CD14-positive monocyte (primary cell): Measurements from ENCODE around the gene FGFR3. TPM values are rescaled to one million over a fixed set of nuclear protein-coding genes. Genes with fewer than 3 reads are reported as not detected.

Experiments
- DNase-seq, 3 donors: peaks; one replicate each; pipeline ENCODE4 v3.0.0-alpha.2; 2011 to 2022
- H2AFZ ChIP-seq: 2 replicates; pipeline ENCODE4 v1.6.0; 2012; ENCODE audit warnings: mild to moderate bottlenecking, low read depth, low read length, inconsistent platforms; ENCODE audit not compliant: insufficient read depth, poor library complexity, severe bottlenecking
- H3K27ac ChIP-seq, 2 donors: 1 replicate in 1 of 2; 2 replicates in 1 of 2; pipeline ENCODE4 v1.5.1; 2012 to 2013; ENCODE audit warnings: low read length in 2 of 2, control low read depth in 1 of 2, inconsistent platforms in 1 of 2, low read depth in 1 of 2, mild to moderate bottlenecking in 1 of 2
- H3K27me3 ChIP-seq, 2 donors: one replicate each; pipeline versions ENCODE4 v1.6.0 to v1.6.1; 2011 to 2013; ENCODE audit warnings: low read length in 2 of 2; ENCODE audit not compliant: control insufficient read depth in 2 of 2, insufficient read depth in 2 of 2
- H3K36me3 ChIP-seq, 2 donors: replicated peaks in 1 of 2; 1 replicate in 1 of 2; 2 replicates in 1 of 2; pipeline versions ENCODE4 v1.5.1 to v1.6.1; 2012 to 2013; ENCODE audit warnings: low read length in 2 of 2, control low read depth in 1 of 2, inconsistent platforms in 1 of 2, mild to moderate bottlenecking in 1 of 2; ENCODE audit not compliant: insufficient read depth in 2 of 2, control insufficient read depth in 1 of 2
- H3K4me1 ChIP-seq, 2 donors: 1 replicate in 1 of 2; 2 replicates in 1 of 2; pipeline versions ENCODE4 v1.5.1 to v1.6.1; 2012 to 2013; ENCODE audit warnings: low read length in 2 of 2, control low read depth in 1 of 2, inconsistent platforms in 1 of 2, mild to moderate bottlenecking in 1 of 2, moderate library complexity in 1 of 2; ENCODE audit not compliant: insufficient read depth in 2 of 2, control insufficient read depth in 1 of 2
- H3K4me2 ChIP-seq: replicated peaks from 2 replicates; pipeline ENCODE3; 2012; ENCODE audit warnings: low read length, moderate library complexity, mild to moderate bottlenecking; ENCODE audit not compliant: poor library complexity, severe bottlenecking; ENCODE audit errors: extremely low read depth
- H3K4me3 ChIP-seq, 3 experiments: fragments of 200-600 bp in 1 of 3; sonication (generic) in 1 of 3; replicated peaks in 1 of 3; 1 replicate in 2 of 3; 2 replicates in 1 of 3; pipeline ENCODE4 v1.5.1; 2011 to 2013; ENCODE audit warnings: low read length in 3 of 3, mild to moderate bottlenecking in 3 of 3, control low read depth in 2 of 3, low read depth in 2 of 3, inconsistent platforms in 1 of 3, moderate library complexity in 1 of 3
- H3K79me2 ChIP-seq: 2 replicates; pipeline ENCODE4 v1.6.0; 2012; ENCODE audit warnings: mild to moderate bottlenecking, control low read depth, inconsistent platforms, low read length, moderate library complexity; ENCODE audit not compliant: insufficient read depth
- H3K9ac ChIP-seq: 2 replicates; pipeline ENCODE4 v1.6.0; 2017; ENCODE audit warnings: low read length, mild to moderate bottlenecking; ENCODE audit not compliant: insufficient read depth, poor library complexity, severe bottlenecking
- H3K9me3 ChIP-seq, 2 donors: replicated peaks in 1 of 2; 1 replicate in 1 of 2; 2 replicates in 1 of 2; pipeline versions ENCODE4 v1.5.1 to v1.6.1; 2012 to 2013; ENCODE audit warnings: low read length in 2 of 2, control low read depth in 1 of 2; ENCODE audit not compliant: control insufficient read depth in 1 of 2, insufficient read depth in 1 of 2
- H4K20me1 ChIP-seq: 2 replicates; pipeline ENCODE4 v1.6.0; 2012; ENCODE audit warnings: mild to moderate bottlenecking, low read length, control low read depth, moderate library complexity; ENCODE audit not compliant: insufficient read depth
- H3K27ac Mint-ChIP-seq, 7 donors: one replicate each; pipeline ENCODE4 v1.8.0; 2020; ENCODE audit warnings: mild to moderate bottlenecking in 7 of 7, mixed read lengths in 7 of 7, moderate library complexity in 6 of 7, inconsistent platforms in 2 of 7
- H3K27me3 Mint-ChIP-seq, 3 donors: one replicate each; pipeline ENCODE4 v1.8.0; 2021 to 2022; ENCODE audit warnings: low read depth in 3 of 3, mild to moderate bottlenecking in 3 of 3, mixed read lengths in 3 of 3, moderate library complexity in 3 of 3, inconsistent platforms in 1 of 3
- H3K36me3 Mint-ChIP-seq, 2 donors: one replicate each; pipeline ENCODE4 v1.8.0; 2020; ENCODE audit warnings: mixed read lengths in 2 of 2, inconsistent platforms in 1 of 2, mild to moderate bottlenecking in 1 of 2
- H3K4me1 Mint-ChIP-seq: one replicate; pipeline ENCODE4 v1.8.0; 2020; ENCODE audit warnings: mild to moderate bottlenecking, mixed read lengths
- H3K4me3 Mint-ChIP-seq, 2 donors: one replicate each; pipeline ENCODE4 v1.8.0; 2020; ENCODE audit warnings: mild to moderate bottlenecking in 2 of 2, mixed read lengths in 2 of 2, moderate library complexity in 1 of 2
- H3K9me3 Mint-ChIP-seq, 7 donors: one replicate each; pipeline ENCODE4 v1.8.0; 2020 to 2022; ENCODE audit warnings: mixed read lengths in 7 of 7, mild to moderate bottlenecking in 6 of 7, moderate library complexity in 6 of 7, inconsistent platforms in 2 of 7
- CTCF ChIP-seq: fragments of 200-600 bp; IDR thresholded peaks from one replicate; pipeline ENCODE4 v1.8.0; 2022; ENCODE audit warnings: antibody characterized with exemption, mild to moderate bottlenecking
- WGBS: methylation state at CpG from one replicate; pipeline ENCODE4 v1.1.5; 2013; ENCODE audit warnings: missing lambda C conversion rate; ENCODE audit not compliant: insufficient coverage; 5-methylcytosine and 5-hydroxymethylcytosine counted together
- intact Hi-C, 2 donors: fragments of 100-400 bp; cut with micrococcal nuclease; formaldehyde crosslinking; loops; one replicate each; pipeline versions ENCODE4 v1.15.0 to v1.15.1; 2023
- polyA plus RNA-seq, 3 donors: library from polyadenylated mRNA; depleted of rRNA in 1 of 3; unstranded in 2 of 3; stranded (reverse) in 1 of 3; fragments of 300-500 nt in 2 of 3; fragments of >200 nt in 1 of 3; fragmentation: Illumina TruSeq in 2 of 3; gene quantifications; 1 replicate in 2 of 3; 2 replicates in 1 of 3; pipeline ENCODE4 v1.2.3, GENCODE V29; 2012 to 2021

Gene FGFR3
- polyA plus RNA-seq, 3 donors = 0.07 TPM; not detected in 2

GRCh38 chr4:1852904-1853623 is 60.0 kb downstream of the FGFR3 start:
- peaks cover 0 to 3% (median 0%) of the 10 kb centered on the region in 3 donors for H3K27me3 Mint-ChIP-seq
- DNase-seq = no peak
- H3K27ac Mint-ChIP-seq = peak overlapping the region in 3 of 7 donors; percentile 48 to 61 (median 53)
- peaks cover 10 to 26% of the 10 kb centered on the region in 2 donors for H3K36me3 Mint-ChIP-seq
- no peaks in the 10 kb centered on the region for H3K9me3 ChIP-seq
- WGBS = 97% methylated on average over 5 of the region's 9 CpGs
- H3K36me3 ChIP-seq = peaks cover 0 to 14% of the 10 kb centered on the region in 2 donors
- H3K9me3 Mint-ChIP-seq = no peaks in the 10 kb centered on the region
- intact Hi-C loops = loop anchor here (10.0 kb wide), 3 partner anchors 52 to 1112 kb away; partner anchors contain the start of genes GRK4 (in 2 of the 2), NOP14 (in 2 of the 2), TACC3 (in 1 of the 2) and TMEM129 (in 1 of the 2)
- peaks cover 24% of the 10 kb centered on the region for H3K4me1 Mint-ChIP-seq
- H3K27me3 ChIP-seq = no peaks in the 10 kb centered on the region
- peaks cover 59% of the 10 kb centered on the region for H3K79me2 ChIP-seq
- H4K20me1 ChIP-seq = peaks cover 29% of the 10 kb centered on the region
- H3K4me2 ChIP-seq = no peak overlapping the region
- H3K4me1 ChIP-seq = peaks cover 21 to 29% of the 10 kb centered on the region in 2 donors
- H3K27ac ChIP-seq = no peak overlapping the region
- no peak overlapping the region for H2AFZ ChIP-seq
- no peak for TF ChIP-seq CTCF
- no peak overlapping the region for H3K4me3 Mint-ChIP-seq
- H3K9ac ChIP-seq = no peak overlapping the region
- no peak overlapping the region for H3K4me3 ChIP-seq

- Histone ChIP-seq H3K9me3 (no peaks in the 10 kb centered on the region), H3K4me3 (peak overlapping the region in 1 of 3 experiments; percentile 89), H3K36me3 (peaks cover 0 to 8% of the 10 kb centered on the region in 2 donors), H4K20me1 (peaks cover 25% of the 10 kb centered on the region), H3K4me1 (peaks cover 21 to 29% of the 10 kb centered on the region in 2 donors), H2AFZ (peak overlapping the region; percentile 92), H3K9ac (peak overlapping the region; percentile 78), H3K4me2 (peak overlapping the region; percentile 99), H3K27ac (peak overlapping the region in 1 of 2 donors; percentile 53), H3K27me3 (no peaks in the 10 kb centered on the region), H3K79me2 (peaks cover 53% of the 10 kb centered on the region)
- H3K27me3 Mint-ChIP-seq = peaks cover 0 to 6% (median 0%) of the 10 kb centered on the region in 3 donors
- intact Hi-C loops = loop anchor here (5.0 to 10.0 kb wide), 5 partner anchors 48 to 1110 kb away; partner anchors contain the start of genes GRK4 (in 2 of the 2), NOP14 (in 2 of the 2), SLBP (in 1 of the 2) and TACC3 (in 1 of the 2)
- WGBS = no CpG with 5 or more reads among the region's 1 CpG
- H3K27ac Mint-ChIP-seq = peak overlapping the region in 3 of 7 donors; percentile 27 to 77 (median 65)
- peak overlapping the region; percentile 73 to 78 for H3K4me3 Mint-ChIP-seq
- H3K9me3 Mint-ChIP-seq = no peaks in the 10 kb centered on the region
- peaks cover 6 to 20% of the 10 kb centered on the region in 2 donors for H3K36me3 Mint-ChIP-seq
- DNase-seq = no peak
- peaks cover 24% of the 10 kb centered on the region for H3K4me1 Mint-ChIP-seq
- TF ChIP-seq CTCF = no peak
These were observed 61.7 kb downstream of the FGFR3 start for GRCh38 chr4:1854752-1855151.
